Forelimb muscle (tissue), 1 donor: ENCODE results near the gene APLNR. TPM values are rescaled to one million over a fixed set of nuclear protein-coding genes. Genes with fewer than 3 reads are reported as not detected.
A peak's percentile ranks its signal among the peaks of the same experiment; 100 is the strongest.
"Not testable (repeated sequence)": the region's sequence is repeated elsewhere in the genome, so short reads cannot be mapped to it uniquely, and the experiment has no call there.

Experiments used
- DNase-seq: peaks from one replicate; pipeline ENCODE4 v3.0.0-alpha.2; 2013; ENCODE audit warnings: low read depth
- polyA plus RNA-seq: library from polyadenylated mRNA; unstranded; fragments of 120-200 nt; gene quantifications from one replicate; pipeline ENCODE4 v1.2.1, GENCODE V29; 2013; ENCODE audit not compliant: insufficient read length

The APLNR gene
- 86.9 TPM for polyA plus RNA-seq

DNA sequence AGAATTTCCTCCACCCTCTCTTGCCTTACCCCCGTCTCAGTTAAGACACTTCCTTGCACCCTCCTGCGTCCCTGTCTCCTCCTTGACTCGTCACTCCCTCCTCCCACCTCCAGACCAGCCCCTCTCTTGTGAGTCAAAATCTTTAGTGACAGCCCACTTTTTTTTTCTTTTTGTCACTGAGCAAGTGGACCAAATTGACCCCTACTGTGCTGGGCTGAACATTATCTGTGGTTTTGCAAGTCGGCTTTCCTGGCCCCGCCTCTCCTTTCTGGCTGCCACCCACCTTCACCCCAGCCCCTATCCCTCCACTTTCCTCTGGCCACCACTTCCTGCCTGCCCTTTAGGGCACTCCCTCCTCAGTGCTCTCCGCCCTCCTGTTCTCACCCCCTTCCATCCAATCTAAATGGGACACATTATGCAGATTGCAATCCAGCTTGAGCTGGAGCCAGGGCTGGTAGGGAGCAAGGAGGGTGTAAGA lies at the start of gene APLNR:
Gene APLNR (minus strand): TSS at position 47 of the 478 bp plus-strand sequence. CDS start 246 bp downstream, outside the sequence.
- DNase-seq: no peak

DNA sequence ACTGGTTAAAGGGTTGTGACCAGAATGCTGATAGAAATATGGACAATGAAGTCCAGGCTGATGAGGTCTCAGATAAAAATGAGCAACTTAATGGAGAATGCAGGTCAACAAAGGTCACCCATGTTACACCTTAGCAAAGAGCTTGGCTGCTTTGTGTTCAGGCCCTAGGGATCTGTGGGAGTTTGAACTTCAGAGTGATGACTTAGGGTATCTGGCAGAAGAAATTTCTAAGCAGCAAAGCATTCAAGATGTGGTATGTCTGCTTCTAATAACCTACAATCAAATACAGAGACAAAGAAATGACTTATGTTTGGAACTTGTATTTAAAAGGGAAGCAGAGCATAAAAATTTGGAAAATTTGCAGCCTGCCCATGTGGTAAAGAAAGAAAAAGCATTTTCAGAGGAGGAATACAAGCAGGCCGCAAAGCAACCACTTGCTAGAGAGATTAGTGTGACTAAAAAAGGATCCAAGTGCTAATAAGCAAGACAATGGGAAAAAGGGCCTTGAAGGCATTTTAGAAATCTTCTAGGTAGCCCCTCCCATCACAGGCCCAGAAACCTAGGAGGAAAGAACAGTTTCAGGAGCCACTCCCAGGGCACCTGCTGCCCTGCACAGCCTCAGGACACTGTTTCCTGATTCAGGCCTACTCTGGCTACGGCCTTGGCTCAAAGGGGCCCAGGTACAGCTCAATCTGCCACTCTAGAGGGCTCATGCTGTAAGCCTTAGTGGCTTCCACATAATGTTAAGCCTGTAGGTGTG lies 46.4 kb upstream of the APLNR start:
- no peak for DNase-seq

DNA sequence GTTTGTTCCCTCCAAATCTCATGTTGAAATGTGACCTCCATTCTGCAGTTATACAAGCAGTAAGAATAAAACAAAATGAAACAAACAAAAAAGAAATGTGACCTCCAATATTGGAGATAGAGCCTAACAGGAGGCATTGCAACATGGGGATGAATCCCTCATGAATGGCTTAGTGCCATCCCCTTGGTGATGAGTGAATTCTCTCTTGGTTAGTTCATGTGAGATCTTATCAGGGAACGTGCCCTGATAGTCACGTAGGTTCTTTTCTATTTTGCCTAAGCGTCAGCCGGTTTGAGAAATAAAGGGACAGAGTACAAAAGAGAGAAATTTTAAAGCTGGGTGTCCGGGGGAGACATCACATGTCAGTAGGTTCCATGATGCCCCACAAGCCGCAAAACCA lies 44.5 kb upstream of the APLNR start:
- not testable (repeated sequence) for DNase-seq

DNA sequence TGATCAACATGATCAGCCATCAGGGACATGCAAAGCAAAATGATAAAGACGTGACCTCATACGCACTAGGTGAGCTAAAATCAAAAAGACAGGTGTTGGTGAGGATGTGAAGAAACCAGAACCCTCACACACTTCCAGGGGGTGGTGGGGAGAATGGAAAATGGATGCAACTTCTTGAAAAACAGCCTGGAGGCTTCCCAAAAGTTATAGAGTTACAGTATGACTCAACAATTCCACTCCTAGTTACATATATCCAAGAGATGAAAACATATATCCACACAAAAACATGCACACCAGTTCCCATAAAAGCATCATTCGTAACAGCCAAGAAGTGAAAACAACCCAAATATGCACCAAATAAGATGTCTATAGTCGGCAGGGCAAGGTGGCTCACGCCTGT lies 42.1 kb upstream of the APLNR start:
- no peak for DNase-seq

DNA sequence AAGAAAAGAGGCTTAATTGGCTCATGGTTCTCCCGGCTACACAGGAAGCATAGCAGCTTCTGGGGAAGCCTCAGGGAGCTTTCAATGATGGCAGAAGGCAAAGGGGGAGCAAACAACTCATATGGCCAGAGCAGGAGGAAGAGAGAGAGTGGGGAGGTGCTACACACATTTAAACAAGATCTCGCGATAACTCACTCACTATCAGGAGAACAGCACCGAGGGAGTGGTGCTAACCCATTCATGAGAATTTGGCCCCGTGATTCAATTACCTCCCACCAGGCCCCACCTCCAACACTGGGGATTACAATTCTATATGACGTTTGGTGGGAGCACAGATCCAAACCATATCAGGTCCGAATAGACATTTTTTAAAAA lies 41.7 kb upstream of the APLNR start:
- DNase-seq: no peak

DNA sequence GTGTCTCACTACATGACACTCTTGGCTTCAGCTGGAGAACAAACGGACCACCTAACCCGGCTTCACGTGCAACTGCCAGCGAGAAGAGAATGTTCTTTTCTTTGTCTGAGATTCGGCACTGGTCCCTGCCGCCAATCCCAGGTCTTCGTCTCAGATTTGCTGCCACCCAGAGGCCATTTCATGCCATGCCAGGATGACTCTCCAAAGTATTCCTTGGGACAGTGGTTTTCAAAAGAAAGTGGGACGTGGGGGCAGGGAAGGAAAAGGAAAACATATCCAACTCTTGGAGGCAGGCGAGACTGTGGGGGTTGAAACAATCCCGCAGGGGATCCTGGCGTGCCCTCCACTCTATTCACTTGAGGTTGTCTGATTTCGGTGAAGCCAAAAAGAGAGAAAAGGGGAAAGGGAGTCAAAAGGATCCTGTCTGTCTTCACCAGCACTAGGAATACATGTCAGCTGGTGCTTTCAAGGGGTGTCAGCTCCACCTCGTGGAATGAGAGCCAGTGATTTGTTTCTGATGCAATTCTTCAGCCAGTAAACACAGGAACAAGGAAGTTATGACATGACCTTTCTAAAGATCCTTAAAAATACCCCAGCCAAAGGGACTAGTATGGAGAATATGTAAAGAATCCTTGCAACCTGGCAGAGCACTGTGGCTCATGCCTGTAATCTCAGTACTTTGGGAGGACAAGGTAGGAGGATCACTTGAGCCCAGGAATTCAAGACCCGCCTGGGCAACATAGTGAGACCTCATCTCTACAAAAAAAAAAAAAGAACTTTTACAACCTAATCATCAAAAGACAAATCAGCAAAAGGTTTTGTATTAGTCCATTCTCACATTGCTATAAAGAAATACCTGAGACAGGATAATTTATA lies 41.0 kb upstream of the APLNR start:
- peak; percentile 29 for DNase-seq

DNA sequence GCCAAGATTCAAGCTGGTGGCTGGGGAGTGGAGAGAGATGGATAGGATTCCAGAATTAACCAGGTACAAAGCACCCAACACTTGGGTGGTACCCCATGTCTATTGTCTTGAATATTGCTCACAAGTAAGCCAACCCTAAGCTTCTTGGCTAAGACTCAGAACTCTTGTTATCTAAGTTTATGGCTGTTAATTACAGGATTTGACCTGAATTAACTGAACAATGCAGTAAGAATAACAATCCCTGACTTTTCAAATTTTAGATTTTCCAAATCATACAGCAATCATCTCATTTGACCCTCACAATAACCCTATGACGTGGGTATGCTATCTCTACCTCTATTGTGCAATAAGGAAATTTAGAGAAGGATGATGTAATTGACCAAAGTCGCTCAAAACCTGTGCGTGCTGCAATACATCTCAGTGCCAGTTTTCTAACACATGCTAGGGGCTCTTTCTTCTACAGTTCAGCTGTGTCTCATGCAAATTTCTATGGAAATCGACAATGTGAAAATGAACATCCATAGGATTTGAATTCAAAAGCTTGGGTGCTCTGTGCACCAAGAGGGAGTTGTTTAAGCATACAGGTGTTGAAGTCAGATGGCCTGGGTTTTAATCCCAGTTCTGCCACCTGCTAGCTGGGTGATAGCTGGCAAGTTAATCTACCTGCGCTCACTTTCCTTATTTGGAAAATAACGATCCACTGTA lies 40.1 kb upstream of the APLNR start:
- no peak for DNase-seq

DNA sequence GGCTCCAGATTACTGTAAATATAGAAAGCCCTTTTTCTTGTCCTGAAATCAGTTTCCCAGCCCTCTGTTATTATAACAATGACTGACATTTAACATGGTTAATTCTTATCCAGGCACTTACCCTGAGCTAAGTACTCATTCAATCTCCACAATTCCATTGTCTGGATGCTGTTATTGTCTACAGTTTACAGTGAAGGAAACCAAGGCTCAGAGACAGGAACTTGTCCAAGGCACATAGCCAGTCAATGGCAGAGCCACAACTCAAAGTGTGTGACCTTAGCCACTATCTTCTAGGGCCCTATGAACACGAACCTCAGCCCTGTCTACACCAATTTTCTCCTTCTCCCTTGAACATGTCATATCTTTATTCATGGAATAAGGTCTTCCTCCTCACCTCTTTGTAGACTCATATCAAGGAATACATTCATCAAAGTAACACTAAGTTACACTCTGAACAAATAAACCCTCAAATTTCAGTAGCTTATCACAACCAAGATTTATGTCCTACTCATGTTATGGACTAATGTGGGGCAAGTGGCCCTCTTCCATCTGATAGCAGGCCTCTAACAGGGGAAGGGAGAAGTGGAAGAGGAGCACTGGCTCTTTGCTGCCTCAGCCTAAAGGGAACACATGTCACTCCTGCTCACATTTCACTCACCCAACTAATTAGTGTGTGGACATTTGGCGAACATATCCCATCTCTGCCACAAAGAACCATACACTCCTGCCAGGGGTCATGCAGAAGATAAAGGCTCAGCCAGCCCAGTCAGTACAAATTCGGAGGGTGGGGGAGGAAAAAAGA lies 39.3 kb upstream of the APLNR start:
- DNase-seq: no peak

DNA sequence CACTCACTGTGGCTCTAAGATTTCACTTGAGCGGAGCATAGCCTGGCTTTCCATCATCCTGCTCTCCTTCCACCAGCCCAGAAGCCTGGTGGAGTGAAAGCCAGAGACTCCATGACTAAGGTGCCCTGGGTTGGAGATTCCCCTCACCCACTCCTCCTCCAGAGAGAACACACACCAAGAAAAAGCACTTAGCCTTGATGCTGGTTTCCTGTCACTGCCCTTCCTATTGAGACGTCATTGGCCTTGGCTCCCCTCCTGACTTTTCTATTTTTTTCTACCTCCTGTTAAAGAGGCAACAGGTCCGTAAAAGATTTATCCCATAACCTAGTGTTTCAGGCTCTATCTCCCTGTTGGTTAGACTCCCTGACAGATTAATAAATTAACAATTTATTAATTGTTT lies 38.5 kb upstream of the APLNR start:
- DNase-seq: no peak

DNA sequence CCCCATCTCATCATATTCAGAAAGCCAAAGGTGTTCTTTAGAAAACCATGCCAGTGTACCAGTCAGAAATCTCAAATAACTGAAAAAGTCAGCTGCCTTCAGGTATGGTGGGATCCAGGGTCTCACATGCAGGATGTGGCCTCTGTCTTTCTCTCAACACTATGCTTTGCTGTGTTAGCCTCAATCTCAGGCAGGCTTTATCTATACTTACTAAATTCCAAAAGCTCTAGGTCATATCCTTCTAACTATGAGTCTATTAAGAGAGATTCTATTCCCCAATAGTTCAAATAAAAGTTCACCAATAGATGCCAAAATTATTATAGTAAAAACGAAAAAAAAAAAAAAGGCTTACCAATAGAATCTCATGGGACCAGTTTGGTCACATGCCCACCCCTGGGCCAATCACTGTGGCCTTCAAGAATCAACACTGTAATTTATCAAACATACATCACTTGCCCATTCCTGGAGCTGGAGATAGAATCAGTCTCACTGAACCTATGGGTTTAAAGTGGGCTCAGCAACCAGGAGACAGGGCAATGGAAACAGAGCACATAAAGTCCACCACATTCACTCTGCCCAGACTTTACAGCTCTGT lies 38.0 kb upstream of the APLNR start:
- DNase-seq: no peak

DNA sequence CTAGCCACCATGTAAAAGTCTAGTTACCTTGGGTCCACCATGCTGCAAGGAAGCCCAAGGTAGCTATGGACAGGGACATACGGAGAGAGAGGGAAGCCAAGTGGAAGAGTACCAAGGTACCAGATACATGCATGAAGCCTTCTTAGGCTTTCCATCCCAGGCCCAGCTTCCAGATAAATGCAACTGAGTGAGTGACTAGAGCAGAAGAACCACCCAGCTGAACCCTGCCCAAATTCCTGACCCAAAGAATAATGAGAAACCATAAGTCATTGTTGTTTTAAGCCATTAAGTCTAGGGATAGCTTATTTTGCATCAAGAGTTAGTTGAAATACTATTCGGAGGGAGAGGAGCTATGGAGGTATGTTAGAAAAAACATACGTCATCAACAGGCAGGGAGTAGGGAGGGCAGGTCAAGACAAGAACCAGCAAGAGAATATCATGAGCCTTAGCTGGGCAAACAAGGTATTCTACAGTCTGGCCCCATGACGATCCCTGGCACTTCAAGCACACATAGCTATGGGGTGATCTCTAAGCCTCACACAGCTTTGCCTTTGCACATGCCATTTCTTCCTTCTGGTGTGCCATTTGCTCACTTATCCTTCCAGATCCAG lies 36.5 kb upstream of the APLNR start:
- DNase-seq: no peak

DNA sequence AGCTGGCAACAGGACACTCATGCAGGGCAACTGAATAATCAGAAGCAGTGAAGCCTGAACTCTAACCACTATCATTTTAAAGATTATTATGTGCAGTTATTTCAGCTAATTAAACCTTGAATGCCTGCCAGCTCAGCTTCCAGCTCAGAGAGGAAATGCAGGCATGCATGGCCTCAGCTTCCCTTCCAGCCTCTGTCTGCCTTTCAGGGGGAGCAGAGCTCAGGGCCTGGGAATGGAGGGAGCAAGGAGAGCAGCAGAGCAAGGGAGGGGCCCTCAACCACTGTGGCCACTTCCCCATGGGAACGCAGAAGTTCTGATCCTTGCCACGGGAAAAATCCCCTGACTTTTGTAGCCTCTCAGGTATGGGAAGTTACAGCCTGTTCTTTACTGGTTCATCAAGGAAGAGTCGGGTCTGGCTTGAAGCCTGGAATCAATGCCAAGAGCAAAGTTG lies 32.5 kb upstream of the APLNR start:
- no peak for DNase-seq

DNA sequence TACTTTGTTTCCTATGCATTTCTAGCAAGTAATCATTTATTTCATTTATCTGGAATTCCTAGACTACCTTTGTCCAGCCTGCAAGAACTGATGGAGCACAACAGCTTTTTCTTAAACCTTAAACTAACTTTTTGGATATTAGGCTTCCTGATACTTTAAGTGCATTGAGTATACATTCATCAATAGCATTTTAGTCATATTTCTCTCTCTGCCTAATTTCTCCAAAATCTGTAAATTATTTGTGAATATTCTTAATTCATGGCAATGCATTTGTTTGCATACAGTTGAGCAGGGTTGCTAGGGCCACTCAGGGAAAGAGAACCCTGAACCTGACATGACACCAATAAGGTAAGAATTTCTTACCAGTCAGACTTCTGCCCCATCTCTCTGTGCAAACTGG lies 29.1 kb upstream of the APLNR start:
- no peak for DNase-seq

DNA sequence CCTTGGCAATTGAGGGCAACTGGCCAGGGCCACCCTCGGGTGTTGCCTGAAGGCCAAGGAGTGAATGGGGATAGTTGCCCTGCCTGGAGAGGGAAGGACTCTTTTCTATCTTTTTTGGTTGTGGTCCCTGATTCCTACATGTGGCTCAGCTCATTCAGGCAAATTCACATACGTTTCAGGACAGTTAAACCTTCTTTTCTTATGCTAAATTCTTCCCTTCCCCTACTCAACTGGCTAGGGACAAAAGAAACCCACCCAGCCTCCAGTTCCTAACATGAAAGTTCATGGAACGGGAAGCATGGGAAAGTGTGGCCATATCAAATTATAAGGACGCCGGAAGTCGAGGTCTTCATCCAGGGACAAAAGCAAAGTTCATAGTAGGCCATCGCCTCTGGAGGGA lies 26.3 kb upstream of the APLNR start:
- DNase-seq: no peak

DNA sequence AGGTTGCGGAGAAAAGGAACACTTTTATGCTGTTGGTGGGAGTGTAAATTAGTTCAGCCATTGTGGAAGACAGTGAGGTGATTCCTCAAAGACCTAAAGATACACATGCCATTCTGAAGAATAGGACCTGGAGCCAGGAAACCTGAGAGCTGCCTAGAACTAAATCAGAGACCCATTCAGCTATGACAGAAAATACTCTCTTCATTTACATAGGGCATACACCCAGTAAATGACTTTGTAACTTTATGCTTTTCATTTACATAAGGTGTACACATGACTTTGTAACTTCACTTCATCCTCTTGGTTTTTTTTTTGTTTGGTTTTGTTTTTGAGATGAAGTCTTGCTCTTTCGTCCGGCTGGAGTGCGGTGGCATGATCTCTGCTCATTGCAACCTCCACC lies 25.1 kb upstream of the APLNR start:
- DNase-seq: no peak

DNA sequence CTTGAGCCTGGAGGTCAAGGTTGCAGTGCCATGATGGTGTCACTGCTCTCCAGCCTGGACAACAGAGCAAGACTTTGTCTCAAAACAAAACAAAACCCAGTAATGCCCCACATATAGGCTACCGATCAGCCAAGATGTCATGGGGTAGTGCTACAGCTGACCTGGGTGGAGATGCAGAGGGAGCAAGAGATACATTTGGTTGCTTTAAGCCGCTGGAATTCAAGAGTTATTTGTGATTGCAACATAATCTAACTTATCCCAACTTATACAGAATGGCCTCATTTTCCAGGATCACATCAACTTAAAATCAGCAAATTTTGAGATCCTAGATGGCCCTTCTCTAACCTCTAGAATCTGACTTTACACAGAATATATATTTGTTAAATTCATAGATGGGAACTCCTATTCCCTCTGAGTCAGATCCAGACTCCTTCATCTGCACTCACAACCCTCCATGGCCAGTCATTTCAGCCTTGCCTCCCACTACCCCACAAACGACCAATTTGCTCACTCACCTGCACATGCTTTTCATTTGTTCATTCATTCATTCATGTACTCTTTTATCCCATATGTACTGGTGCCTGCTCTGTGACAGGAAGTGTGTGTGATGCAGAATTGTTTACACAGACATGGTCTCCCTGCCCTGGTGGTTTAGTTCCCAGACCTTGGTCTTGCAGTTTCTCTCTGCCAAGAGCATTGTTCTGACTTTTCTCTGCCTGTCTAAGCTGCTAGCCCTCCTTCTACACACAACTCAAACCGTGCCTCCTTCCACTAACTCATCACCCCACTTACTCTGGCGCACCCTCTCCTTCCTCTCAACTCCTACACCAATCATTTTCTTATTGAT lies 24.1 kb upstream of the APLNR start:
- no peak for DNase-seq

DNA sequence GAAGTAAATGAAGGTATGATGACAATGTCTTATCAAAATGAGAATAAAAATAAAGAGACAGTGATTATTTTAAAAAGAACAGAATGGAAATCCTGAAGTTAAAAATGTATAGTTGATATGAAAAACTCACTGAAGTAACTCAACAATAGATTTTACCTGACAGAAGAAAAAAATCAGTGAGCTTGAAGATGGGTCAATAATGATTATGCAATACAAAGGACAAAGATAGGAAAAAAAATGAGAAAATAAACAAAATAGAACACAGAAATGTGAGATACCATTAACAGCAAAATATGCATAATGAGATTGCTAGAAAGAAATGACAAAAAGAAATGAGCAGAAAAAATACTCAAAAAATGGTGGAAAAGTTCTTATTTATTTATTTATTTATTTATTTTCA lies 19.1 kb upstream of the APLNR start:
- DNase-seq: no peak

DNA sequence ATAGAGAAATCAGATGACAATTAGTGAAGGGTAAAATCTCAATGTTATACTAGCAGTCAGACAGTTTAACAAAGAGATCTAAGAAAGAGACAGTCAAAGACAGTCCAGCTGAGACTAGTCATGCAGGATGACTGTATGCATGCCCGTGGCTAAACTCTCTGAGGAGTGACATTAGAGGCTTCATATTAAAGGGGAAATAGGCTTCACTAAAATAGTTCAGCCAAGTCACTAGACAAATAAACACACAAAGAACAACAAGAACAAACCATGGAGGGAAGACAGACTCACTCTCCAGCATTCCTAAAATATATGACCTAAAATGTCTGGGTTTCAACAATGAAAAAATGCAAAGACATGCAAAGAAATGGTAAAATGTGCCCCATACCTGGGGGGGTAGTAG lies 18.6 kb upstream of the APLNR start:
- no peak for DNase-seq

DNA sequence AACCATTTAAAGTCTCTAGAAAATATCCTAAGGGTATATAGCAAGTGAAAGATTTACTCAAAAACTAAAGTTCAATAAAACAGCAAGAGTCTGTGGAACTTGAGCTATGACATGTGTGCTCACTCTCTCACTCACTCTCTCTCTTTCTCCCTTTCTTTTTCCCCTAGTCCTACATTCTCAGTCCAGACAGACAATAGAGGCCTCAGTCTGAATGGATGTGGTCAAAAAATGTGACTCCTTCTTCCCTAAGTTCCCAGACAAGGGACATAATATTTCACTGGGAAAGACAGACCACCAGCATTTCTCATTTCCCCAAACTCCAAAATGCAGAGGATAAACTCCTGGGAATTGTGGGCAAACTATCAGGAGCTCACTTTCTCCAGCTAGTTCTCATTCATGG lies 17.6 kb upstream of the APLNR start:
- no peak for DNase-seq
